Left lobe of liver (tissue), 2 donors: ENCODE results near the gene AMBRA1. TPM values are rescaled to one million over a fixed set of nuclear protein-coding genes. Genes with fewer than 3 reads are reported as not detected.
A peak's percentile ranks its signal among the peaks of the same experiment; 100 is the strongest.
"Not testable (repeated sequence)": the region's sequence is repeated elsewhere in the genome, so short reads cannot be mapped to it uniquely, and the experiment has no call there.

Experiments used
- ATAC-seq: fragments of 200-7000 bp; cut with Tn5 transposase; one replicate; pipeline ENCODE4 v1.9.1; 2020; ENCODE audit warnings: mild to moderate bottlenecking, moderate library complexity
- DNase-seq: peaks from one replicate; pipeline ENCODE4 v3.0.0-alpha.2; 2020; ENCODE audit warnings: low spot score
- total RNA-seq: library from RNA; stranded (reverse); gene quantifications from one replicate; pipeline ENCODE4 v1.2.1, GENCODE V29; 2021
- donor health status: DM: no; HTN: no; CAD: no; lungs with moderate emphysema.
- donor health status: DM: no; HTN: yes; CAD: no.

The AMBRA1 gene
- total RNA-seq, 1 donor from 2014 or later: 14.7 TPM

GRCh38 chr11:46534711-46535110, 59.1 kb downstream of the AMBRA1 start:
- ATAC-seq (no peak), DNase-seq (no peak)

- ATAC-seq (no peak), DNase-seq (no peak)
Observed at GRCh38 chr11:46533396-46534100, 60.3 kb downstream of the AMBRA1 start.

GRCh38 chr11:46529928-46530574, 63.8 kb downstream of the AMBRA1 start:
- DNase-seq (no peak), ATAC-seq (peak; percentile 10)

DNA sequence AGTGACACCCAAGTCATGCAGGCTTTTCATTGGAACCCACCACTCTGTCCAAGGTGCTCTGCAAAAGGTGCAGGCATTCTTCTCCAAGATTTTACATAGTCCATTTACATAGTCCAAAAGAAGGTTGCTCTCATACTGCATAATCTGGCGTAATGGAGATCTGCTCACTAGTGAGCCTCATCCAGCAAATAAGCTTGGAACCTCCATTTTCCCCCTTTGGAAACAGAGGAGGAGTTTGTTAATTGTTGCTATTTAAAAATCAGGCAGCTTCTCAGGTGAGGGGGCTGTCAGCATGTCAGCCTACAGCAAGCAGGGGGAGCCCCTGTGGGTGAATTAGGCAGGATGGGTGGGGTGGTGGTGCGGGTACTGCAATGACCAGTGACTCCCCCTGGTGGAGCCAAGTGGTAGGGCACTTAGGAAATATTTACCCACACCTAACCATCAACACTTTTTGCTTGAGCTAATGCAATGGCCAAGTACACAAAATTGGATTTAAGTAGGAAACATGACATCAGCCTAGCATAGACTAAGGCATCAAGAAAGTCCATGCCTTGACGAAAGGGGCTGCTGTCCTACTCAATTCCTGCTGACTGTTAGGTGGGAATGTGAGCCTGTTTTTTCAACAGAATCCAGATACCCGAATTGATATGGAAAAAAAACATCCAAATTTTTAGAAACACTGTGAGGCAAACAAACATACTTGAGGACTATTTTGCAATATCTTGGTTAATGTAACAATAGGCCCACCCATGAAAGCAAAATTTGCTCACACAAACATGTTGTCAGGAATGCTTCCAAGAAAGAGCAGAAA, 64.5 kb downstream of the AMBRA1 start:
- DNase-seq (peak; percentile 57), ATAC-seq (peak; percentile 97)

DNA sequence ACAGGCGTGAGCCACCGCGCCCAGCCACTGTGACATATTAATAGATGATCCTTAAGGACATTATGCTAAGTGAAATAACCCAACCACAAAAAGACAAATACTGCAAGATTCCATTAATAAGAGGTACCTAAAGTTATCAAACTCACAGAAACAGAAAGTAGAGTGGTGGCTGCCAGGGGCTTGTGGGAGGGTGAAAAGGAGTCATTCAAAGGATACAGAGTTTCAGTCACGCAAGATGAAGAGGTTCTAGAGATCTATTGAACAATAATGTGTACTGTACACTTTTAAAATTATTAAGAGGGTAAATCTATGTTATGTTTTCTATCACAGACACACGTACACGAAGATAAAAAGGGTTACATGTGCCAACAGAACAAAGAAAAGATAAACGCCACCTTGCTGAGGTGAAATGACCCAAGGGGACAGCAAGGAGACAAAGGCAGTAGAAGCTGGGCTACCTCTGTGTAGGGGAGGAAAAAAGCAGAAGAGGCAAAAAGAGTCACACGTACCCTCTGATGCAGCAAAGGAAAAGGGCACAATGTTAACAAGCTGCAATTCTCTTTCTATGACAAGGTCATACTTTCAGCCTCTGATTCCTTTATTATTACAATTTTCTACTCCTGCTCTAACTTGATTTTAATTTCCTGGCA, 65.3 kb downstream of the AMBRA1 start:
- ATAC-seq: no peak
- no peak for DNase-seq

DNA sequence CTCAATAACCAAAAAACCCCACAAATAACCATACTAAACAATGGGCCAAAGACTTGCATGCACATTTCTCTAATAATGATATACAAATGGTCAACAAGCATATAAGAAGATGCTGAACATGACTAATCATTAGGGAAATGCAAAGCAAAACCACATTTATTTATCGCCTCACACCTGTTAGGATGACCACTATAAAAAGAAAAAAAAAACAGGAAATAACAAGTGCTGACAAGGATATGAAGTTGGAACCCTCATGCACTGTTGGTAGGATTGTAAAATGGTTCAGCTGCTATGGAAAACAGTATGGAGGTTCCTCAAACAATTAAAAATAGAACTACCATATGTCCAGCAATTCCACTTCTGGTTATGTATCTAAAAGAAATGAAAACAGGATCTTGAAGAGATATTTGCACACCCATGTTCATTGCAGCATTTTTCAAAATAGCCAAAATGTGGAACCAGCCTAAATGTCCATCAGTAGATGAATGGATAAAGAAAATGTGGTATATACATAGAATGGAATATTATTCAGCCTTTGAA, 66.2 kb downstream of the AMBRA1 start:
- ATAC-seq (no peak), DNase-seq (no peak)

DNA sequence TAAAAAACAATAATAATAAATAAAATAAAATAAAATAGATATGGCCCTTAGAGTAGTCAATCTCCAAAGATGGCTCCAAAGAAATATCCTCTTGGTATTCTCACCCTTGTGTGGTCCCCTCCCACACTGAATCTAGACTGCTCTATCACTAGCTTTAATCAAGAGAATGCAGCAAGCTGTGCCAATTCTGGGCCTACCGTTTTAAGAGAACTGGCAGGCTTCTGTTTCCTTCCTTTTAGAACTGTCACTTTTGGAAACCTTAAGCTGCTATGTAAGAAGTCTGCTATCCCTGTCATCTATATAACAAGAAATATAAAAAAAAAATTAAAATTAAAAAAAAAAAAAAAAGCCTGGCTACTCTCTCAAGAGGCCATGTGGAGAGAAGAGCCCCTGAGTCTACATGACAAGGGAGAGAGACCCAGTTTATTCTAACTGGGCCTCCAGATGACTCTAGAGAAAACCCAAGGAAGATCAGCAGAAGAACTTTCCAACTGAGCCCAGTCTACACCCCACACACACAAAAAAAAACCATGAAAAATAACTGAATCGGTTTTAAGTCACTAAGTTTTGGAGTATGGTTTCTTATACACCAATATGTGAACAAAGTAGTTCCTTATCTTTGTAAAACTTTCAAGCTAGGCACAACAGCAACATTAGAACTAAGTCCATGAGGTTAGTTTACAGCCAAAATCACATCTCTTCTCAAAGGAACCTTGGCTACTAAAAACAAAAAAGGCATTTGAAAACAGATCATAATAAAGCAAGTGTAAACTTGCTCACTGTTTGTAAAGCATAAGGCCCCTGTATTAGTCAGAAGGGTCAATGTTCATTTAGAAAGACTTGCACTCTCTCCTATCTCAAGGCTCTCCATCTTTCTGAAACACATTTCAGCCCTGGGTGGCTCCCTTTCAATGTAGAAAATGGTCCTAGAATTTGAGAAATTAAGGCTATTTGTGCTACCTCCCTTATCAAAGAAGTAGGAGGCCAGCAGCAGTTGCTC, 67.3 kb downstream of the AMBRA1 start:
- DNase-seq (no peak), ATAC-seq (no peak)

GRCh38 chr11:46524201-46524770, 69.5 kb downstream of the AMBRA1 start:
- no peak for ATAC-seq
- DNase-seq: no peak

DNA sequence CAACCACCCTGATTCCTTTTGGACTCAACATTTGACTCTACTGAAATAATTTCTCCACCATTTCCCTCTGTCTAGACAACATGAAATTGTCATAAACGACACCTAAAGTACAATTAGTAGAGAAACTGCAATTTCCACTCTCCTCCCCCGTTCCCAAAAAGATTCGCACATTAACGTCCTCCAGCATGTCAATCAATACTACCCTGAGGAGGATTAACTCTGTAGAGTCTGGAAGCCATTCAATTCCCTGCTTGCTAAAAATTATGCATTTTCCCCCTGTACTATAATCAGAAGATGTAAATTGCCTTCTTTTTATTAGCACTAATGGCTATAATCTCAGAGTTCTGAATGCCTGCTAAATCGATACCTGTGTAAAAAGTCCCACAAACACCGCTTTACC, 70.5 kb downstream of the AMBRA1 start:
- DNase-seq (no peak), ATAC-seq (no peak)

GRCh38 chr11:46522682-46523281, 71.0 kb downstream of the AMBRA1 start:
- DNase-seq: no peak
- peak; percentile 70 for ATAC-seq

DNA sequence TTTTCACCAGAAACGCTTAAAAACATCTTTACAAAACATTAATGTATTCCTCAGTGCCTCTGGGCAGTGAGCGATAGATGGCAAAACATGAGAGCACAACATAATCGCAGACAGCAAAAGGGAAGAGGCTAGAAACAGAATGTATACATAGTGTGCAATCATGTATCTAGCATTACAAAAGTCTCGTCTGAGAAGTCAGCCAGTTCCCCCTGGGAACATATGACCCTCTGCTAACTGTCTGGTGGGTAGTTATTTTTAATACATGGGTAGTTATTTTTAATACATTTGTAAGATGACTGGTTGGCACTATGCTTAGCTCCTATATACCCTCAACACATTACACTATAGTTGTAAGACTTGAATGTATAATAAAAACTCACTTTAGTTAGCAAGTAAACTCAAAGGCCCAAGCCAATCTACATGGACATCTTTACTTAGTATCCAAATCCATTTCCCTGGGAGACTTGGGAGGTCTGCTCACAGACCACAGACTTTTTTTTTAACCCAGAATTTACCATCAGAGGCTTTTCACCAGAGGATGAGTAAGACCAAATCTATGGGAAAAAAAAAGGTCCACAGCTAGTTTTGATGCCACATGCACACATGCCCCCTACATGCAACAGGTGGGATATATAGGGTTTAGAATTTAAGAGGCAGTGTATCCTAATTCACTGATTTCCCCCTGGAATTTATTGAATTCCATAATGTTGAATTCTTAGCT, 71.7 kb downstream of the AMBRA1 start:
- ATAC-seq (no peak), DNase-seq (no peak)

- DNase-seq (no peak), ATAC-seq (no peak)
Observed at GRCh38 chr11:46520971-46521745, 72.7 kb downstream of the AMBRA1 start.

DNA sequence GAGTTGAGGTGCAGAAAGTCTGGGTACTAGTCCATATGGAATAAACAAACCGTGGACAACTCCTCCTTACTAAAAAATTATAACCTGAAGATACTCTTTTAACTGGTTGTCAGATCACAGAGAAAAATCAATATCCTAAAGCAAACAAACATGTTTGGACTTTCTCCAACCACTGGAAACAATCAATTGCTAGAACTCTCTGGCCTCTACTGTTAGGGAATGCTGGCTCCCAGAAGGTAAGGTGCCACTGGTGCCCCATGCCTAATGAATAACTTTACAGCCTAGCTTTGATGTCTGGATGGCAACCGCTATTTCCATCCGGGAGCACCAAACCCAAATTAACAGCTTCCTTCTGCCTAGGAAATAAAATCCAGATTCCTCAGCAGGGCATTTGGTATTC, 74.5 kb downstream of the AMBRA1 start:
- ATAC-seq (peak; percentile 87), DNase-seq (no peak)

- not testable (repeated sequence) for DNase-seq
- ATAC-seq: peak; percentile 40
Observed at GRCh38 chr11:46518928-46519327, 74.9 kb downstream of the AMBRA1 start.

DNA sequence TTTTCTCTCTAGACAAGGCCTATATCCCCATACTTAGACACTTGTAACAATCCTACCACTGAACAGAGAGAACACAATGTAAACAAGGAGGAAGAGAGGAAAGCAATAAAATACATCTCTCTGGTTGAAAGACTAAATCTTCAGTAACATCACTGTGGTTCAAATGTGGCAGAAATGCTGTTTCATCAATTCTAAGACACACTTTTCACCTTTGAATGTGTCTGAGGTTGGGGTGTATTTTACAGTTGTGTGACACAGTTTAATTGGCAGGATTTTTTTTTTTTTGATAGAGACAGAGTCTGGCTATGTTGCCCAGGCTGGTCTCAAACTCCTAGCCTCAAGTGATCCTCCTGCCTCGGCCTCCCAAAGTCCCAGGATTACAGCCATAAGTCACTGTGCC, 79.5 kb downstream of the AMBRA1 start:
- no peak for ATAC-seq
- DNase-seq: no peak

GRCh38 chr11:46513934-46514342, 79.9 kb downstream of the AMBRA1 start:
- ATAC-seq (peak; percentile 14), DNase-seq (no peak)

GRCh38 chr11:46512261-46512881, 81.5 kb downstream of the AMBRA1 start:
- DNase-seq: no peak
- no peak for ATAC-seq
